HepG2 (cell line): Measurements from ENCODE around the gene DRC3. TPM values are rescaled to one million over a fixed set of nuclear protein-coding genes. Genes with fewer than 3 reads are reported as not detected.

Source experiments
- ATAC-seq: fragments of 200-7000 bp; cut with Tn5 transposase; 3 replicates; pipeline ENCODE4 v1.9.1; 2020; ENCODE audit warnings: mild to moderate bottlenecking, moderate library complexity
- BruUV-seq: library from RNA; stranded (reverse); fragments of 400-500 nt; replicated peaks from 2 replicates; lab custom pipeline; 2021; lab: Mats Ljungman, UMichigan
- CTCF ChIA-PET: fragments of 300-600 bp; formaldehyde crosslinking; extraction: SDS; loops from one replicate; lab custom pipeline; 2021; ENCODE audit warnings: low total read pairs, inconsistent platforms, low intra/inter-chr PET ratio; lab: Yijun Ruan, JAX
- POLR2A ChIA-PET: fragments of 350-600 bp; sonication (Branson Sonifier 250); formaldehyde crosslinking; loops from one replicate; lab custom pipeline; 2020; ENCODE audit warnings: antibody characterized with exemption, inconsistent platforms; lab: Yijun Ruan, JAX
- DNase-seq: peaks from one replicate; pipeline ENCODE4 v3.0.0-alpha.2; 2015; ENCODE audit warnings: low spot score
- FAIRE-seq: peaks from 3 replicates; lab custom pipeline; 2011; peaks lifted over from hg19 to GRCh38; lab: Jason Lieb, UNC
- H2AFZ ChIP-seq: one replicate; pipeline ENCODE4 v1.6.1; 2011; ENCODE audit warnings: low read length, inconsistent platforms
- H3K27ac ChIP-seq: fragments of 300-600 bp; 3 replicates; pipeline ENCODE4 v1.8.0; 2011; ENCODE audit warnings: mixed run types, mild to moderate bottlenecking, mixed read lengths, low read length, inconsistent platforms; ENCODE audit not compliant: insufficient read depth; ENCODE audit errors: extremely low read length
- H3K27me3 ChIP-seq, 2 experiments: fragments of 200-600 bp in 1 of 2; 2 replicates in 1 of 2; 3 replicates in 1 of 2; pipeline versions ENCODE4 v1.6.0 to v1.8.0; 2011; ENCODE audit warnings: low read length in 2 of 2, mild to moderate bottlenecking in 2 of 2, moderate library complexity in 2 of 2, inconsistent platforms in 1 of 2; ENCODE audit not compliant: insufficient read depth in 2 of 2, control insufficient read depth in 1 of 2
- H3K36me3 ChIP-seq, 2 experiments: fragments of 200-600 bp in 1 of 2; replicated peaks in 1 of 2; 2 replicates in 1 of 2; 3 replicates in 1 of 2; pipeline versions ENCODE4 v1.5.1 to v1.8.0; 2011; ENCODE audit warnings: low read length in 2 of 2, inconsistent platforms in 1 of 2; ENCODE audit not compliant: insufficient read depth in 2 of 2, control insufficient read depth in 1 of 2
- H3K4me1 ChIP-seq: 2 replicates; pipeline ENCODE4 v1.5.1; 2012; ENCODE audit warnings: low read length, inconsistent platforms; ENCODE audit not compliant: insufficient read depth
- H3K4me2 ChIP-seq: 2 replicates; pipeline ENCODE4 v1.6.0; 2011; ENCODE audit warnings: low read depth, low read length, inconsistent platforms
- H3K4me3 ChIP-seq, 3 experiments: fragments of 200-600 bp in 1 of 3; sonication (generic), shearing (Covaris generic) in 1 of 3; replicated peaks in 1 of 3; 2 replicates each; pipeline ENCODE4 v1.5.1; 2011 to 2016; ENCODE audit warnings: low read length in 3 of 3, inconsistent platforms in 2 of 3, low read depth in 2 of 3, mild to moderate bottlenecking in 2 of 3, control low read depth in 1 of 3, mixed read lengths in 1 of 3; ENCODE audit not compliant: insufficient read depth in 1 of 3
- H3K79me2 ChIP-seq: one replicate; pipeline ENCODE4 v1.6.1; 2011; ENCODE audit warnings: low read length, inconsistent platforms; ENCODE audit not compliant: insufficient read depth
- H3K9ac ChIP-seq: 2 replicates; pipeline ENCODE4 v1.6.0; 2011; ENCODE audit warnings: mild to moderate bottlenecking, low read depth, low read length, inconsistent platforms; ENCODE audit not compliant: insufficient read depth
- H3K9me3 ChIP-seq: 2 replicates; pipeline ENCODE4 v1.5.1; 2012; ENCODE audit warnings: mild to moderate bottlenecking, low read length
- H4K20me1 ChIP-seq: 2 replicates; pipeline ENCODE4 v1.6.0; 2011; ENCODE audit warnings: inconsistent platforms, mild to moderate bottlenecking, low read length, moderate library complexity; ENCODE audit not compliant: insufficient read depth
- RFX5 ChIP-seq: IDR thresholded peaks from 2 replicates; pipeline ENCODE4 v1.6.1; 2011; ENCODE audit warnings: low read depth, low read length, improper control_type of control experiment
- ZFP36L1 ChIP-seq: sonication (generic); formaldehyde crosslinking; IDR thresholded peaks from 2 replicates; pipeline ENCODE4 v1.8.0; 2022; ENCODE audit warnings: mild to moderate bottlenecking, missing genetic modification reagents, moderate library complexity
- ZKSCAN1 ChIP-seq: fragments of 150-350 bp; IDR thresholded peaks from 2 replicates; pipeline ENCODE4 v1.6.1; 2014; ENCODE audit warnings: low read length
- ZNF546 ChIP-seq: sonication (generic); formaldehyde crosslinking; conservative IDR thresholded peaks from 2 replicates; pipeline ENCODE4 v1.8.1; 2023; ENCODE audit warnings: mild to moderate bottlenecking, missing genetic modification reagents
- ZNF703 ChIP-seq: sonication (generic); formaldehyde crosslinking; IDR thresholded peaks from 2 replicates; pipeline ENCODE4 v1.5.1; 2020; ENCODE audit warnings: missing genetic modification reagents, mild to moderate bottlenecking, moderate library complexity, borderline replicate concordance
- ZSCAN25 ChIP-seq: sonication (generic); formaldehyde crosslinking; IDR thresholded peaks from 2 replicates; pipeline ENCODE4 v1.8.0; 2022; ENCODE audit warnings: mild to moderate bottlenecking, missing genetic modification reagents
- WGBS: methylation state at CpG from one replicate; pipeline ENCODE4 v1.1.6; 2017; ENCODE audit warnings: low lambda C conversion rate; 5-methylcytosine and 5-hydroxymethylcytosine counted together
- in situ Hi-C: cut with HindIII; loops from 2 replicates; pipeline ENCODE4 v1.10.0; 2017; ENCODE audit warnings: low pct_unique_long_range_greater_than_20kb; ENCODE audit not compliant: extremely low pct_ligation_motif_present
- intact Hi-C: fragments of 100-400 bp; cut with micrococcal nuclease; formaldehyde crosslinking; loops from one replicate; pipeline ENCODE4 v1.10.0; 2022; ENCODE audit not compliant: unreplicated experiment
- polyA plus RNA-seq, 8 experiments: library from polyadenylated mRNA; depleted of rRNA in 3 of 8; stranded (reverse) in 7 of 8; unstranded in 1 of 8; fragments of >200 nt; fragmentation: Illumina TruSeq in 4 of 8; extraction: Trizol in 4 of 8; gene quantifications; 2 replicates each; pipeline versions ENCODE4 v1.2.1 to v1.2.3, GENCODE V29; 2011 to 2016; ENCODE audit warnings: low read depth in 4 of 8, missing spikeins in 1 of 8, mixed read lengths in 1 of 8; ENCODE audit not compliant: insufficient read depth in 1 of 8
- total RNA-seq, 5 experiments: library from RNA; depleted of rRNA; stranded (reverse); fragments of >200 nt; fragmentation: Illumina TruSeq; extraction: Trizol; gene quantifications; 2 replicates each; pipeline ENCODE4 v1.2.3, GENCODE V29; 2016; ENCODE audit warnings: low read depth in 1 of 5
- TF ChIP-seq, protein P1 (sequence below): sonication (generic); formaldehyde crosslinking; IDR thresholded peaks from 2 replicates; pipeline ENCODE4 v1.4.0; 2020; ENCODE audit warnings: missing genetic modification reagents
- TF ChIP-seq, protein P2 (sequence below): sonication (generic); formaldehyde crosslinking; IDR thresholded peaks from 2 replicates; pipeline ENCODE4 v1.4.0; 2020; ENCODE audit warnings: missing genetic modification reagents, borderline replicate concordance

Gene DRC3
- total and polyA plus RNA-seq, 2 of the 13 experiments (the other 11 are each of a cell fraction or from before 2014, with no cell fraction given) = 0.53 to 0.87 TPM

GRCh38 chr17:17989081-17989480 lies 16.4 kb downstream of the DRC3 start:
- ATAC-seq (no peak), DNase-seq (no peak), FAIRE-seq (no peak)
- in situ Hi-C loops (no loop called here), intact Hi-C loops (no loop called here)
- Histone ChIP-seq H3K9ac (no peak overlapping the region), H3K36me3 (no peaks in the 10 kb centered on the region), H3K27me3 (peaks cover 0 to 22% of the 10 kb centered on the region in 2 experiments; a peak in 3 of 5 replicates), H3K4me3 (no peak overlapping the region), H3K79me2 (no peaks in the 10 kb centered on the region), H4K20me1 (no peaks in the 10 kb centered on the region), H2AFZ (no peak overlapping the region), H3K4me1 (peaks cover 2% of the 10 kb centered on the region; the same call in 1 of the 2 replicates), H3K4me2 (no peak overlapping the region), H3K27ac (no peak overlapping the region), H3K9me3 (no peaks in the 10 kb centered on the region)
- BruUV-seq = no TSS peak
- CTCF ChIA-PET = no interaction called here
- POLR2A ChIA-PET = no interaction called here
- TF ChIP-seq, protein P1, sequence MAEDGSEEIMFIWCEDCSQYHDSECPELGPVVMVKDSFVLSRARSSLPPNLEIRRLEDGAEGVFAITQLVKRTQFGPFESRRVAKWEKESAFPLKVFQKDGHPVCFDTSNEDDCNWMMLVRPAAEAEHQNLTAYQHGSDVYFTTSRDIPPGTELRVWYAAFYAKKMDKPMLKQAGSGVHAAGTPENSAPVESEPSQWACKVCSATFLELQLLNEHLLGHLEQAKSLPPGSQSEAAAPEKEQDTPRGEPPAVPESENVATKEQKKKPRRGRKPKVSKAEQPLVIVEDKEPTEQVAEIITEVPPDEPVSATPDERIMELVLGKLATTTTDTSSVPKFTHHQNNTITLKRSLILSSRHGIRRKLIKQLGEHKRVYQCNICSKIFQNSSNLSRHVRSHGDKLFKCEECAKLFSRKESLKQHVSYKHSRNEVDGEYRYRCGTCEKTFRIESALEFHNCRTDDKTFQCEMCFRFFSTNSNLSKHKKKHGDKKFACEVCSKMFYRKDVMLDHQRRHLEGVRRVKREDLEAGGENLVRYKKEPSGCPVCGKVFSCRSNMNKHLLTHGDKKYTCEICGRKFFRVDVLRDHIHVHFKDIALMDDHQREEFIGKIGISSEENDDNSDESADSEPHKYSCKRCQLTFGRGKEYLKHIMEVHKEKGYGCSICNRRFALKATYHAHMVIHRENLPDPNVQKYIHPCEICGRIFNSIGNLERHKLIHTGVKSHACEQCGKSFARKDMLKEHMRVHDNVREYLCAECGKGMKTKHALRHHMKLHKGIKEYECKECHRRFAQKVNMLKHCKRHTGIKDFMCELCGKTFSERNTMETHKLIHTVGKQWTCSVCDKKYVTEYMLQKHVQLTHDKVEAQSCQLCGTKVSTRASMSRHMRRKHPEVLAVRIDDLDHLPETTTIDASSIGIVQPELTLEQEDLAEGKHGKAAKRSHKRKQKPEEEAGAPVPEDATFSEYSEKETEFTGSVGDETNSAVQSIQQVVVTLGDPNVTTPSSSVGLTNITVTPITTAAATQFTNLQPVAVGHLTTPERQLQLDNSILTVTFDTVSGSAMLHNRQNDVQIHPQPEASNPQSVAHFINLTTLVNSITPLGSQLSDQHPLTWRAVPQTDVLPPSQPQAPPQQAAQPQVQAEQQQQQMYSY (CRISPR knock-in tag) = no peak
- TF ChIP-seq ZNF703 (CRISPR knock-in tag) (no peak), RFX5 (no peak), ZSCAN25 (no peak), ZNF546 (no peak), ZFP36L1 (CRISPR knock-in tag) (no peak), ZKSCAN1 (no peak)
- TF ChIP-seq, protein P2, sequence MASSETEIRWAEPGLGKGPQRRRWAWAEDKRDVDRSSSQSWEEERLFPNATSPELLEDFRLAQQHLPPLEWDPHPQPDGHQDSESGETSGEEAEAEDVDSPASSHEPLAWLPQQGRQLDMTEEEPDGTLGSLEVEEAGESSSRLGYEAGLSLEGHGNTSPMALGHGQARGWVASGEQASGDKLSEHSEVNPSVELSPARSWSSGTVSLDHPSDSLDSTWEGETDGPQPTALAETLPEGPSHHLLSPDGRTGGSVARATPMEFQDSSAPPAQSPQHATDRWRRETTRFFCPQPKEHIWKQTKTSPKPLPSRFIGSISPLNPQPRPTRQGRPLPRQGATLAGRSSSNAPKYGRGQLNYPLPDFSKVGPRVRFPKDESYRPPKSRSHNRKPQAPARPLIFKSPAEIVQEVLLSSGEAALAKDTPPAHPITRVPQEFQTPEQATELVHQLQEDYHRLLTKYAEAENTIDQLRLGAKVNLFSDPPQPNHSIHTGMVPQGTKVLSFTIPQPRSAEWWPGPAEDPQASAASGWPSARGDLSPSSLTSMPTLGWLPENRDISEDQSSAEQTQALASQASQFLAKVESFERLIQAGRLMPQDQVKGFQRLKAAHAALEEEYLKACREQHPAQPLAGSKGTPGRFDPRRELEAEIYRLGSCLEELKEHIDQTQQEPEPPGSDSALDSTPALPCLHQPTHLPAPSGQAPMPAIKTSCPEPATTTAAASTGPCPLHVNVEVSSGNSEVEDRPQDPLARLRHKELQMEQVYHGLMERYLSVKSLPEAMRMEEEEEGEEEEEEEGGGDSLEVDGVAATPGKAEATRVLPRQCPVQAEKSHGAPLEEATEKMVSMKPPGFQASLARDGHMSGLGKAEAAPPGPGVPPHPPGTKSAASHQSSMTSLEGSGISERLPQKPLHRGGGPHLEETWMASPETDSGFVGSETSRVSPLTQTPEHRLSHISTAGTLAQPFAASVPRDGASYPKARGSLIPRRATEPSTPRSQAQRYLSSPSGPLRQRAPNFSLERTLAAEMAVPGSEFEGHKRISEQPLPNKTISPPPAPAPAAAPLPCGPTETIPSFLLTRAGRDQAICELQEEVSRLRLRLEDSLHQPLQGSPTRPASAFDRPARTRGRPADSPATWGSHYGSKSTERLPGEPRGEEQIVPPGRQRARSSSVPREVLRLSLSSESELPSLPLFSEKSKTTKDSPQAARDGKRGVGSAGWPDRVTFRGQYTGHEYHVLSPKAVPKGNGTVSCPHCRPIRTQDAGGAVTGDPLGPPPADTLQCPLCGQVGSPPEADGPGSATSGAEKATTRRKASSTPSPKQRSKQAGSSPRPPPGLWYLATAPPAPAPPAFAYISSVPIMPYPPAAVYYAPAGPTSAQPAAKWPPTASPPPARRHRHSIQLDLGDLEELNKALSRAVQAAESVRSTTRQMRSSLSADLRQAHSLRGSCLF (CRISPR knock-in tag) = no peak
- WGBS = 56% methylated on average over 9 of the region's 9 CpGs
